Left ventricle myocardium inferior (tissue), 1 donor: ENCODE data around the gene TDRD12. TPM values are rescaled to one million over a fixed set of nuclear protein-coding genes. Genes with fewer than 3 reads are reported as not detected.
"Not testable (repeated sequence)": the region's sequence is repeated elsewhere in the genome, so short reads cannot be mapped to it uniquely, and the experiment has no call there.

Experiments used
- DNase-seq: peaks from one replicate; pipeline ENCODE4 v3.0.0-alpha.2; 2020
- H3K27ac ChIP-seq: fragments of 200-600 bp; replicated peaks from 2 replicates; pipeline ENCODE4 v1.8.0; 2021
- H3K27me3 ChIP-seq: fragments of 200-600 bp; 2 replicates; pipeline ENCODE4 v1.8.0; 2021; ENCODE audit warnings: low read depth
- H3K36me3 ChIP-seq: fragments of 200-600 bp; 2 replicates; pipeline ENCODE4 v1.8.0; 2021
- H3K4me1 ChIP-seq: fragments of 200-600 bp; 2 replicates; pipeline ENCODE4 v1.8.0; 2021
- H3K4me3 ChIP-seq: fragments of 200-600 bp; 2 replicates; pipeline ENCODE4 v1.8.0; 2021; ENCODE audit warnings: mild to moderate bottlenecking, moderate library complexity
- H3K9me3 ChIP-seq: fragments of 200-600 bp; replicated peaks from 2 replicates; pipeline ENCODE4 v1.8.0; 2021
- CTCF ChIP-seq: fragments of 200-600 bp; IDR thresholded peaks from 2 replicates; pipeline ENCODE4 v1.8.0; 2021; ENCODE audit warnings: antibody characterized with exemption, mild to moderate bottlenecking, borderline replicate concordance
- intact Hi-C: fragments of 100-400 bp; cut with micrococcal nuclease; formaldehyde crosslinking; loops from one replicate; pipeline ENCODE4 v1.11.0; 2022
- total RNA-seq: library from RNA; stranded (reverse); fragmentation: NEBNext Ultra II Directional; extraction: Animal tissue kit (Norgen Biotek cat#: 25700); gene quantifications from one replicate; pipeline ENCODE4 v1.2.1, GENCODE V29; 2021
- donor health status: DM: no; HTN: yes; CAD: no; lungs with severe emphysema.

The TDRD12 gene
- total RNA-seq, 1 donor from 2014 or later: not detected

- H3K9me3 ChIP-seq: peaks cover 12% of the 10 kb centered on the region
- H3K4me3 ChIP-seq: no peak overlapping the region
- intact Hi-C loops: no loop called here
Observed at GRCh38 chr19:32771596-32771995, 52.0 kb downstream of the TDRD12 start.

GRCh38 chr19:32773126-32773525 is 53.6 kb downstream of the TDRD12 start:
- no peak for DNase-seq
- H3K4me3 ChIP-seq: no peak overlapping the region
- peaks cover 19% of the 10 kb centered on the region for H3K27me3 ChIP-seq
- H3K36me3 ChIP-seq: no peaks in the 10 kb centered on the region
- H3K27ac ChIP-seq: no peak overlapping the region
- intact Hi-C loops: no loop called here
- H3K4me1 ChIP-seq: no peaks in the 10 kb centered on the region
- TF ChIP-seq CTCF: no peak
- peaks cover 12% of the 10 kb centered on the region for H3K9me3 ChIP-seq

More at GRCh38 chr19:32771596-32771995, 52.0 kb downstream of the TDRD12 start:
- no peak overlapping the region for H3K27ac ChIP-seq
- no peak for DNase-seq
- H3K27me3 ChIP-seq: peaks cover 19% of the 10 kb centered on the region
- no peaks in the 10 kb centered on the region for H3K4me1 ChIP-seq
- H3K36me3 ChIP-seq: no peaks in the 10 kb centered on the region
- TF ChIP-seq CTCF: no peak

- Histone ChIP-seq H3K9me3 (peaks cover 18% of the 10 kb centered on the region), H3K4me1 (no peaks in the 10 kb centered on the region), H3K27me3 (peaks cover 4% of the 10 kb centered on the region), H3K36me3 (no peaks in the 10 kb centered on the region), H3K27ac (no peak overlapping the region), H3K4me3 (no peak overlapping the region)
- intact Hi-C loops: no loop called here
- no peak for TF ChIP-seq CTCF
- no peak for DNase-seq
Observed at GRCh38 chr19:32779082-32779481, 59.5 kb downstream of the TDRD12 start.

GRCh38 chr19:32781280-32781679 is 61.7 kb downstream of the TDRD12 start:
- Histone ChIP-seq H3K36me3 (no peaks in the 10 kb centered on the region), H3K9me3 (peaks cover 26% of the 10 kb centered on the region), H3K4me3 (no peak overlapping the region), H3K4me1 (no peaks in the 10 kb centered on the region), H3K27me3 (peaks cover 4% of the 10 kb centered on the region), H3K27ac (no peak overlapping the region)
- TF ChIP-seq CTCF: no peak
- intact Hi-C loops: no loop called here
- no peak for DNase-seq

- intact Hi-C loops, H3K27ac ChIP-seq: not testable (repeated sequence)
Observed at GRCh38 chr19:32782089-32782488, 62.5 kb downstream of the TDRD12 start.

GRCh38 chr19:32787161-32787813 is 67.7 kb downstream of the TDRD12 start:
- H3K4me3 ChIP-seq, DNase-seq, H3K36me3 ChIP-seq, H3K27ac ChIP-seq, H3K27me3 ChIP-seq, H3K4me1 ChIP-seq, H3K9me3 ChIP-seq, intact Hi-C loops: not testable (repeated sequence)

More at GRCh38 chr19:32782089-32782488, 62.5 kb downstream of the TDRD12 start:
- not testable (repeated sequence) for H3K4me3 ChIP-seq, H3K4me1 ChIP-seq, DNase-seq, H3K27me3 ChIP-seq, H3K36me3 ChIP-seq
- H3K9me3 ChIP-seq: peaks cover 26% of the 10 kb centered on the region

GRCh38 chr19:32787895-32788294 is 68.3 kb downstream of the TDRD12 start:
- H3K4me3 ChIP-seq, H3K27ac ChIP-seq, H3K27me3 ChIP-seq, DNase-seq, H3K9me3 ChIP-seq, H3K36me3 ChIP-seq, H3K4me1 ChIP-seq, intact Hi-C loops: not testable (repeated sequence)
